AG09309 (cell line): ENCODE measurements around the gene HSPBAP1.
"Not testable (repeated sequence)": the region's sequence is repeated elsewhere in the genome, so short reads cannot be mapped to it uniquely, and the experiment has no call there.

ENCODE experiments used
- DNase-seq: peaks from one replicate; pipeline ENCODE4 v3.0.0-alpha.2; 2010; ENCODE audit warnings: low read depth
- H3K4me3 ChIP-seq: 2 replicates; pipeline ENCODE4 v1.5.1; 2011; ENCODE audit warnings: mild to moderate bottlenecking, low read depth, low read length, moderate library complexity; ENCODE audit not compliant: control insufficient read depth
- TF ChIP-seq, protein P1 (sequence below): IDR thresholded peaks from 2 replicates; pipeline ENCODE4 v1.5.1; 2011; ENCODE audit warnings: mild to moderate bottlenecking, low read depth, low read length, inconsistent platforms; ENCODE audit not compliant: insufficient read depth, control insufficient read depth; ENCODE audit errors: missing control alignments

Gene HSPBAP1

DNA sequence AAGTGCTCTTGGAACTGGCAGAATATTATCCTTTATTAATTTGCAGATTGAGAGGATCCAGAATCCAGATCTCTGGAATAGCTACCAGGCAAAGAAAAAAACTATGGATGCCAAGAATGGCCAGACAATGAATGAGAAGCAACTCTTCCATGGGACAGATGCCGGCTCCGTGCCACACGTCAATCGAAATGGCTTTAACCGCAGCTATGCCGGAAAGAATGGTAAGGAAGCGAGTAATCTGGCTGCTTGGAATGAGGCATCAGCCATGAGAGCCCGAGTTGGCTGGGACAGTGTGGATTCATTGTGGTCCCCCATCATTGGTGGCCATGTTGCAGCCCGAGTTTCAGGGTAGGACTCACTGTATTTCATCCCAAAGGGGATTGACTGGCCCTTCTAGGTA, 65.9 kb downstream of the HSPBAP1 start:
- H3K4me3 ChIP-seq = no peak overlapping the region
- DNase-seq = no peak
- TF ChIP-seq, protein P1, sequence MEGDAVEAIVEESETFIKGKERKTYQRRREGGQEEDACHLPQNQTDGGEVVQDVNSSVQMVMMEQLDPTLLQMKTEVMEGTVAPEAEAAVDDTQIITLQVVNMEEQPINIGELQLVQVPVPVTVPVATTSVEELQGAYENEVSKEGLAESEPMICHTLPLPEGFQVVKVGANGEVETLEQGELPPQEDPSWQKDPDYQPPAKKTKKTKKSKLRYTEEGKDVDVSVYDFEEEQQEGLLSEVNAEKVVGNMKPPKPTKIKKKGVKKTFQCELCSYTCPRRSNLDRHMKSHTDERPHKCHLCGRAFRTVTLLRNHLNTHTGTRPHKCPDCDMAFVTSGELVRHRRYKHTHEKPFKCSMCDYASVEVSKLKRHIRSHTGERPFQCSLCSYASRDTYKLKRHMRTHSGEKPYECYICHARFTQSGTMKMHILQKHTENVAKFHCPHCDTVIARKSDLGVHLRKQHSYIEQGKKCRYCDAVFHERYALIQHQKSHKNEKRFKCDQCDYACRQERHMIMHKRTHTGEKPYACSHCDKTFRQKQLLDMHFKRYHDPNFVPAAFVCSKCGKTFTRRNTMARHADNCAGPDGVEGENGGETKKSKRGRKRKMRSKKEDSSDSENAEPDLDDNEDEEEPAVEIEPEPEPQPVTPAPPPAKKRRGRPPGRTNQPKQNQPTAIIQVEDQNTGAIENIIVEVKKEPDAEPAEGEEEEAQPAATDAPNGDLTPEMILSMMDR = no peak

DNA sequence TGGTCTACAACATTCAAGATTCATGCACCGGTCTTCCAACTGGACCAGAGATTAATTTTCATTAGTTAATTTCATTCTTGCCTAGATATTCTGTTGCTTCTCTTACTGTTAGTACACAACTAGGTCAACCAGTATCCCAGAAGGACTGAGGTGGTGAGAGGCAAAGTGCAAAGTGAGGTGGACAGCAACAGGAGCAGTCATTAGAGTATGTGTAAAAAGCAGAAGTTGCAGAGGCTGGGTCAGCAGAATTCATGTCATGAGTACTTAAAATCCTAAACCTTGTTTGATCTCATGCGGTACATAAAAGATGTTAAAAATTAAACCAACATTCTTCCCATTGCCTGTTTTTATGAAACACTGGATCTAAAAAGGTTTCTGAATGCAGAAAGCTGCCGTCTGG, 66.3 kb downstream of the HSPBAP1 start:
- TF ChIP-seq, protein P1 = no peak
- no peak for DNase-seq
- no peak overlapping the region for H3K4me3 ChIP-seq

DNA sequence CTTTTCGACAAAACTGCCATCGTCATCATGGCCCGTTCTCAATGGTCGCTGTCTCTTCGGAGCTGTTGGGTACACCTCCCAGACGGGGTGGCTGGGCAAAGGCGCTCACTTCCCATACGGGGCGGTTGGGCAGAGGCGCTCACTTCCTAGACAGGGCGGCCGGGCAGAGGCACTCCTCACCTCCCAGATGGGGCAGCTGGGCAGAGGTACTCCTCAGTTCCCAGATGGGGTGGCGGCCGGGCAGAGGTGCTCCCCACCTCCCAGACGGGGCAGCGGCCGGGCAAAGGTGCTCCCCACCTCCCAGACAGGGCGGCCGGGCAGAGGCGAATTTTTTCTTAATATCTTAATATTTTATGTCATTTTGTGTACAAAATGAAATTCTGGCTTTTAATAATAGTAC, 68.5 kb downstream of the HSPBAP1 start:
- TF ChIP-seq, protein P1 = no peak
- H3K4me3 ChIP-seq = no peak overlapping the region
- DNase-seq = no peak

DNA sequence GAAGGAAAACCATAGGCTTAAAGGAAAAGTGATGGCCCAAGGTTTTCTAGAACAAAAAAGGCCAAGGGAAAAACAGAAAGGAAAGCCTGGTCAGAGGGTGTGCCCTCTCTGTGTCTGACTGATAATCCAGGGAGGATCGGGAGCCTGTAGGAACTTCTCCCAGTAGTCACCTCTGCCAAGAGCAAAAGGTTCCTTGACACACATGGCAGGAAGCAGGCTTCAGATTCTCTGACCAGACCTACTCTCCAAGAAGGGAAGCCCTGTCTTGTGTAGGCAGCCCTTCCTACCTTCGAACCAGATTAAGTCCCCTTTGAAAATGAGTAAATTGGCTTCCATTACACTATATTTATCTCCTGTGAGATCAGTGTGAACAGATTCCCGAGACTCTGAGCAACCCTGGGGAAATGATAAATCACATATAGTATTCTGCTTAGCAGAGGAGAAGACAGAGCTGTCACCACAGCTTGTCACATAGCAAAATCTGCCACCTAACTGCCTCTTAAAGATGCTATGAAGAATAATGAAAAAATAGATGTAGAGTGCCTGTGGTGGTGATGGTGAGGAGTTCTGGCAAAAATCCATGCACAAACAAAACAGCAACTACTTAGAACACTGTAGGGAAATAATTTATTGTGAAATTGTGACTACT, 74.2 kb downstream of the HSPBAP1 start:
- no peak overlapping the region for H3K4me3 ChIP-seq
- TF ChIP-seq, protein P1 = no peak
- no peak for DNase-seq

DNA sequence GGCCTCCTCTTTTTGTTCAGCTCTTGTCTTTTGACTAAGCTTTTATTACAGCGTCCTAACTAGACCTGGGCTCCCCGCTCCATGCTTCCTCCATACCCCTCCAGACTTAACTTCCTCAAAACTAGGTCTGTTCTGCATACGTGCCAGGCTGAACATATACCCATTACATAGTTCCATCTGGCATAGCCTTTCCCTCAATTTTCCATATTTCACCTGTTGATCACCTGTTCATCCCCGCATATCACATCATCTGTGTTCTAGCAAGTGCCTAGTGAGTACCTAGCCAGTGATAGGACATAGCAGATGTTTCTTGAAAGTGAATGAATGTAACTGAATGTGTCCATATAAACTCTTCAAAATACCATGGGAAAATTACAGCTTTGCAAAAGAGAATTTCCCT, 77.0 kb downstream of the HSPBAP1 start:
- H3K4me3 ChIP-seq = no peak overlapping the region
- no peak for DNase-seq
- TF ChIP-seq, protein P1 = no peak

DNA sequence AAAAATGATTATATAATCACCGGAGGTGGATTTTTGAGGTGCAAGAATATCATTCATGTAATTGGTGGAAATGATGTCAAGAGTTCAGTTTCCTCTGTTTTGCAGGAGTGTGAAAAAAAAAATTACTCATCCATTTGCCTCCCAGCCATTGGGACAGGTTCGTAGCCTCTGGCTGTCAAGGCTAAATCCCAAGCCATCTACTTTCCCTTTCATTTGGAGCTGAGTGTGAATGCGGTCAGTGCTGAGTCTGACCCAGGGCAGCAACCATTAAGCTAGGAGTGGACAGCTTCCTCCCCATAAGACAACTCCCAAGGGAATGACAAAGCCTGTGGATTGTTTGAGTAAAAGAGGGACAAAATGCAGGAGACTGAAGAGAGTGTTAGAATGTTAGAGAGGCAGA, 79.4 kb downstream of the HSPBAP1 start:
- no peak for DNase-seq
- no peak overlapping the region for H3K4me3 ChIP-seq
- TF ChIP-seq, protein P1 = no peak

DNA sequence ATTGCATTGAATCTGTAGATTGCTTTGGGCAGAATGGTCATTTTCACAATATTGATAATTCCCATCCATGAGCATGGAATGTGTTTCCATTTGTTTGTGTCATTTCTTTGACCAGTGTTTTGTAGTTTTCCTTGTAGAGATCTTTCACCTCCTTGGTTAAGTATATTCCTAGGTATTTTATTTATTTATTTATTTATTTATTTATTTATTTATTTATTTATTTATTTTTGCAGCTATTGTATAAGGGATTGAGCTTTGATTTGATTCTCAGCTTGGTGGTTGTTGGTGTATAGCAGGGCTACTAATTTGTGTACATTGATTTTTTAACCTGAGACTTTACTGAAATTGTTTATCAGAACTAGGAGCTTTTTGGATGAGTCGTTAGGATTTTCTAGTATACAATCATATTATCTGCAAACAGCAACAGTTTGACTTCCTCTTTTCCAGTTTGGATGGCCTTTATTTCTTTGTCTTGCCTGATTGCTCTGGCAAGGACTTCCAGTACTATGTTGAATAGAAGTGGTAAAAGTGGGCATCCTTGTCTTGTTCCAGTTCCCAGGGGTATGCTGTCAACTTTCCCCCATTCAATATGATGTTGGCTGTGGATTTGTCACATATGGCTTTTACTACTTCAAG, 82.9 kb downstream of the HSPBAP1 start:
- not testable (repeated sequence) for H3K4me3 ChIP-seq, DNase-seq
